Measurements from ENCODE around the gene CLN5. TPM values are rescaled to one million over a fixed set of nuclear protein-coding genes. Genes with fewer than 3 reads are reported as not detected.

The CLN5 gene
- total and polyA plus RNA-seq, 2 of the 13 experiments (the other 11 are each of a cell fraction or from before 2014, with no cell fraction given), result 10.1 to 13.7 TPM

DNA sequence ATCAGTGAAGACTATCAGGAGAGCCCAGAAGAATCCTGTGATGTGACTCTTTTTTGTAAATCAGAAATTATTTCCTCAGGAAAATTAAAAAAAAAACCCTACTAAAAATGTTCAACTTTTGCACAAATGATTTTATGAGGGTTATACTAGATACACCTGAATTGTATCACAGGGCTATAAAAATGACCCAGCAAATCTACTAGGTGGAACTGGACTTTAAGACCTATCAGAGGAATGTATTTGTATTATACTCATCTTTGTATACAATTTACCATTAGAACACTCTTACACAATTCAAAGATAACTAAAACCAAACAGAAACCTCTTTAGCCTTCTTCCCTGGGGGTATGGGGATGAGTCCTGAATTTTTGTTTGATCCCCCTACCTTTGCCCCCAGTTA, 27.9 kb downstream of the CLN5 start (continued):
- TF ChIP-seq, protein P1, sequence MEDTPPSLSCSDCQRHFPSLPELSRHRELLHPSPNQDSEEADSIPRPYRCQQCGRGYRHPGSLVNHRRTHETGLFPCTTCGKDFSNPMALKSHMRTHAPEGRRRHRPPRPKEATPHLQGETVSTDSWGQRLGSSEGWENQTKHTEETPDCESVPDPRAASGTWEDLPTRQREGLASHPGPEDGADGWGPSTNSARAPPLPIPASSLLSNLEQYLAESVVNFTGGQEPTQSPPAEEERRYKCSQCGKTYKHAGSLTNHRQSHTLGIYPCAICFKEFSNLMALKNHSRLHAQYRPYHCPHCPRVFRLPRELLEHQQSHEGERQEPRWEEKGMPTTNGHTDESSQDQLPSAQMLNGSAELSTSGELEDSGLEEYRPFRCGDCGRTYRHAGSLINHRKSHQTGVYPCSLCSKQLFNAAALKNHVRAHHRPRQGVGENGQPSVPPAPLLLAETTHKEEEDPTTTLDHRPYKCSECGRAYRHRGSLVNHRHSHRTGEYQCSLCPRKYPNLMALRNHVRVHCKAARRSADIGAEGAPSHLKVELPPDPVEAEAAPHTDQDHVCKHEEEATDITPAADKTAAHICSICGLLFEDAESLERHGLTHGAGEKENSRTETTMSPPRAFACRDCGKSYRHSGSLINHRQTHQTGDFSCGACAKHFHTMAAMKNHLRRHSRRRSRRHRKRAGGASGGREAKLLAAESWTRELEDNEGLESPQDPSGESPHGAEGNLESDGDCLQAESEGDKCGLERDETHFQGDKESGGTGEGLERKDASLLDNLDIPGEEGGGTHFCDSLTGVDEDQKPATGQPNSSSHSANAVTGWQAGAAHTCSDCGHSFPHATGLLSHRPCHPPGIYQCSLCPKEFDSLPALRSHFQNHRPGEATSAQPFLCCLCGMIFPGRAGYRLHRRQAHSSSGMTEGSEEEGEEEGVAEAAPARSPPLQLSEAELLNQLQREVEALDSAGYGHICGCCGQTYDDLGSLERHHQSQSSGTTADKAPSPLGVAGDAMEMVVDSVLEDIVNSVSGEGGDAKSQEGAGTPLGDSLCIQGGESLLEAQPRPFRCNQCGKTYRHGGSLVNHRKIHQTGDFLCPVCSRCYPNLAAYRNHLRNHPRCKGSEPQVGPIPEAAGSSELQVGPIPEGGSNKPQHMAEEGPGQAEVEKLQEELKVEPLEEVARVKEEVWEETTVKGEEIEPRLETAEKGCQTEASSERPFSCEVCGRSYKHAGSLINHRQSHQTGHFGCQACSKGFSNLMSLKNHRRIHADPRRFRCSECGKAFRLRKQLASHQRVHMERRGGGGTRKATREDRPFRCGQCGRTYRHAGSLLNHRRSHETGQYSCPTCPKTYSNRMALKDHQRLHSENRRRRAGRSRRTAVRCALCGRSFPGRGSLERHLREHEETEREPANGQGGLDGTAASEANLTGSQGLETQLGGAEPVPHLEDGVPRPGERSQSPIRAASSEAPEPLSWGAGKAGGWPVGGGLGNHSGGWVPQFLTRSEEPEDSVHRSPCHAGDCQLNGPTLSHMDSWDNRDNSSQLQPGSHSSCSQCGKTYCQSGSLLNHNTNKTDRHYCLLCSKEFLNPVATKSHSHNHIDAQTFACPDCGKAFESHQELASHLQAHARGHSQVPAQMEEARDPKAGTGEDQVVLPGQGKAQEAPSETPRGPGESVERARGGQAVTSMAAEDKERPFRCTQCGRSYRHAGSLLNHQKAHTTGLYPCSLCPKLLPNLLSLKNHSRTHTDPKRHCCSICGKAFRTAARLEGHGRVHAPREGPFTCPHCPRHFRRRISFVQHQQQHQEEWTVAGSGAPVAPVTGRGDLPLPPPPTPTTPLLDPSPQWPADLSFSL (CRISPR knock-in tag; IDR thresholded peaks at IDR 0.05), result no peak

DNA sequence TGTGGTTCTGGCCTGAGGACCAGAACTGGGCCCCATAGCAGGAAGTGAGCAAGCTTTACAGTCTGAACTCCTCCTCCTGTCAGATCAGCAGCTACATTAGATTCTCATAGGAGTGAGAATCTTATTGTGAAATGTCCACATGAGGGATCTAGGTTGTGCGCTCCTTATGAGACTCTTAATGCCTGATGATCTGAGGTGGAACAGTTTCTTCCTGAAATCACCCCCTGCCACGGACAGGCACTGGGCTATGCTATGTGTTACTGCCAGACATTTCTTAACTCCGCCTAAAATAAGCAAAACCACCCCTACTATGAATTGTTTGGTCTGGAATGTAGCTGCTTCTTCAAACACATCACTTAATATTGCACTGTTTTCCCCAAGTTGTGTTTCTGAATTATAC, 30.5 kb downstream of the CLN5 start:
- WGBS (ENCODE audit: low lambda C conversion rate), result 89% methylated on average over 3 of the region's 3 CpGs
- no TSS peak for BruUV-seq (replicated peaks)
- DNase-seq (ENCODE audit: low spot score) (no peak), ATAC-seq (no peak), FAIRE-seq (no peak)
- CTCF ChIA-PET (ENCODE audit: low intra/inter-chr PET ratio, low total read pairs), result no interaction called here
- Histone ChIP-seq H3K4me2 (ENCODE audit: low read depth, low read length) (no peak overlapping the region; the same call in 1 of the 2 replicates), H3K9ac (ENCODE audit: insufficient read depth, low read depth, low read length) (no peak overlapping the region), H3K27ac (ENCODE audit: extremely low read length, insufficient read depth, low read length) (no peak overlapping the region), H3K27me3 (ENCODE audit: control insufficient read depth in 1 of 2, insufficient read depth in 2 of 2, low read length in 2 of 2) (no peaks in the 10 kb centered on the region; a peak in 1 of 5 replicates), H3K9me3 (ENCODE audit: low read length) (no peaks in the 10 kb centered on the region), H3K79me2 (ENCODE audit: insufficient read depth, low read length) (peaks cover 67% of the 10 kb centered on the region), H4K20me1 (ENCODE audit: insufficient read depth, low read length) (peaks cover 36% of the 10 kb centered on the region), H2AFZ (ENCODE audit: low read length) (no peak overlapping the region), H3K4me1 (ENCODE audit: insufficient read depth, low read length) (peaks cover 52% of the 10 kb centered on the region), H3K36me3 (replicated peaks in 1 of 2; ENCODE audit: control insufficient read depth in 1 of 2, insufficient read depth in 2 of 2, low read length in 2 of 2) (peaks cover 3 to 21% of the 10 kb centered on the region in 2 experiments; a peak in 4 of 5 replicates), H3K4me3 (replicated peaks in 1 of 3; ENCODE audit: insufficient read depth in 1 of 3, low read depth in 2 of 3, low read length in 3 of 3) (no peak overlapping the region)
- in situ Hi-C loops (cut with HindIII; ENCODE audit: extremely low pct_ligation_motif_present, low pct_unique_long_range_greater_than_20kb) (no loop called here), intact Hi-C loops (cut with micrococcal nuclease; ENCODE audit: unreplicated experiment) (loop anchor here (10.0 kb wide), 1 partner anchor 302 kb away; the partner anchor contains the start of gene MYCBP2)
- POLR2A ChIA-PET, result no interaction called here
- TF ChIP-seq ZNF33A (CRISPR knock-in tag; IDR thresholded peaks at IDR 0.05; ENCODE audit: borderline replicate concordance) (no peak), HBP1 (CRISPR knock-in tag; IDR thresholded peaks at IDR 0.05; ENCODE audit: low read depth) (no peak), NFATC3 (CRISPR knock-in tag; IDR thresholded peaks at IDR 0.05) (no peak), ZNF256 (CRISPR knock-in tag; conservative IDR thresholded peaks at IDR 0.05) (no peak), MXD3 (CRISPR knock-in tag; IDR thresholded peaks at IDR 0.05) (no peak), NCOA1 (CRISPR knock-in tag; IDR thresholded peaks at IDR 0.05) (no peak), BRD4 (CRISPR knock-in tag; IDR thresholded peaks at IDR 0.05) (no peak), CEBPG (CRISPR knock-in tag; IDR thresholded peaks at IDR 0.05) (no peak), ESRRA (CRISPR knock-in tag; IDR thresholded peaks at IDR 0.05; ENCODE audit: low read depth) (no peak), ZIK1 (CRISPR knock-in tag; IDR thresholded peaks at IDR 0.05; ENCODE audit: borderline replicate concordance, low read depth) (no peak), ZSCAN30 (CRISPR knock-in tag; IDR thresholded peaks at IDR 0.05) (no peak), ZNF562 (CRISPR knock-in tag; IDR thresholded peaks at IDR 0.05; ENCODE audit: borderline replicate concordance) (no peak), GABPA (IDR thresholded peaks at IDR 0.05; ENCODE audit: low read depth, low read length) (no peak), GABPA (CRISPR knock-in tag; IDR thresholded peaks at IDR 0.05; ENCODE audit: low read depth) (no peak)
- TF ChIP-seq, protein P2, sequence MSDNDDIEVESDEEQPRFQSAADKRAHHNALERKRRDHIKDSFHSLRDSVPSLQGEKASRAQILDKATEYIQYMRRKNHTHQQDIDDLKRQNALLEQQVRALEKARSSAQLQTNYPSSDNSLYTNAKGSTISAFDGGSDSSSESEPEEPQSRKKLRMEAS (IDR thresholded peaks at IDR 0.05), result no peak

Measured in HepG2 (cell line).